Activated CD8-positive, alpha-beta memory T cell treated with anti-CD3 and anti-CD28 coated beads, Interleukin-2, amount 10 ng/mL, durations not matched to agents 7 days and 5 days (primary cell): Measurements from ENCODE around the gene PPP2R2B. TPM values are rescaled to one million over a fixed set of nuclear protein-coding genes. Genes with fewer than 3 reads are reported as not detected.

Source experiments
- ATAC-seq: fragments of 150-1000 bp; cut with Tn5 transposase; one replicate; pipeline ENCODE4 v1.10.0; 2021; ENCODE audit warnings: moderate library complexity
- CTCF ChIA-PET: fragments of 350-600 bp; sonication (Branson Sonifier 250); formaldehyde crosslinking; loops from one replicate; lab custom pipeline; 2021; ENCODE audit warnings: antibody characterized with exemption; lab: Charles Lee
- DNase-seq: peaks from one replicate; pipeline ENCODE4 v3.0.0-alpha.2; 2020
- H3K27ac Mint-ChIP-seq: one replicate; pipeline ENCODE4 v1.8.0; 2021; ENCODE audit warnings: mild to moderate bottlenecking, mixed read lengths
- H3K27me3 Mint-ChIP-seq: one replicate; pipeline ENCODE4 v1.8.0; 2021; ENCODE audit warnings: mixed read lengths
- H3K36me3 Mint-ChIP-seq: one replicate; pipeline ENCODE4 v1.8.0; 2021; ENCODE audit warnings: mild to moderate bottlenecking, mixed read lengths
- H3K4me1 Mint-ChIP-seq: one replicate; pipeline ENCODE4 v1.8.0; 2021; ENCODE audit warnings: mixed read lengths
- H3K4me3 Mint-ChIP-seq: one replicate; pipeline ENCODE4 v1.8.0; 2021; ENCODE audit warnings: mild to moderate bottlenecking, moderate library complexity, mixed read lengths
- H3K9me3 Mint-ChIP-seq: one replicate; pipeline ENCODE4 v1.8.0; 2022; ENCODE audit warnings: low read depth, mixed read lengths
- total RNA-seq, 2 experiments: library from RNA; stranded (reverse); gene quantifications; one replicate each; pipeline ENCODE4 v1.2.3, GENCODE V29; 2021

The PPP2R2B gene
- total RNA-seq, 2 experiments from 2014 or later = 6.7 to 17.0 TPM

- ATAC-seq (no peak), DNase-seq (no peak)
- peaks cover 10% of the 10 kb centered on the region for H3K4me1 Mint-ChIP-seq
- H3K27ac Mint-ChIP-seq = no peak overlapping the region
- H3K4me3 Mint-ChIP-seq = no peak overlapping the region
- H3K27me3 Mint-ChIP-seq = no peaks in the 10 kb centered on the region
- peaks cover 9% of the 10 kb centered on the region for H3K36me3 Mint-ChIP-seq
- H3K9me3 Mint-ChIP-seq = peaks cover 5% of the 10 kb centered on the region
- CTCF ChIA-PET = no interaction called here
Observed at GRCh38 chr5:146781157-146781556, 97.4 kb downstream of the PPP2R2B start.

- CTCF ChIA-PET = interaction anchor here (1.2 to 1.4 kb wide), 2 partner anchors 12 to 187 kb away, joined by 3 read pairs; no protein-coding TSS in a partner anchor
- no peak overlapping the region for H3K27ac Mint-ChIP-seq
Observed at GRCh38 chr5:146779211-146779869, 99.2 kb downstream of the PPP2R2B start.

GRCh38 chr5:146778795-146779194, 99.8 kb downstream of the PPP2R2B start:
- peaks cover 2% of the 10 kb centered on the region for H3K4me1 Mint-ChIP-seq
- peaks cover 5% of the 10 kb centered on the region for H3K9me3 Mint-ChIP-seq
- H3K36me3 Mint-ChIP-seq = peaks cover 12% of the 10 kb centered on the region
- H3K27me3 Mint-ChIP-seq = no peaks in the 10 kb centered on the region
- DNase-seq (no peak), ATAC-seq (no peak)
- CTCF ChIA-PET = interaction anchor here (1.2 kb wide), 1 partner anchor 187 kb away, joined by 3 read pairs; no protein-coding TSS in a partner anchor
- no peak overlapping the region for H3K4me3 Mint-ChIP-seq
- no peak overlapping the region for H3K27ac Mint-ChIP-seq

More at GRCh38 chr5:146779211-146779869, 99.2 kb downstream of the PPP2R2B start:
- Mint-ChIP-seq H3K27me3 (no peaks in the 10 kb centered on the region), H3K9me3 (peaks cover 5% of the 10 kb centered on the region), H3K36me3 (peaks cover 10% of the 10 kb centered on the region), H3K4me1 (peaks cover 2% of the 10 kb centered on the region), H3K4me3 (no peak overlapping the region)
- ATAC-seq = no peak
- DNase-seq = no peak

GRCh38 chr5:146778261-146778660, 100.3 kb downstream of the PPP2R2B start:
- Mint-ChIP-seq H3K36me3 (peaks cover 12% of the 10 kb centered on the region), H3K4me1 (peaks cover 2% of the 10 kb centered on the region)
- CTCF ChIA-PET = no interaction called here

GRCh38 chr5:146772881-146773466, 105.6 kb downstream of the PPP2R2B start:
- no peak for DNase-seq
- Mint-ChIP-seq H3K4me1 (no peaks in the 10 kb centered on the region), H3K27ac (no peak overlapping the region), H3K4me3 (no peak overlapping the region), H3K9me3 (no peaks in the 10 kb centered on the region), H3K27me3 (no peaks in the 10 kb centered on the region), H3K36me3 (peaks cover 10% of the 10 kb centered on the region)
- ATAC-seq = no peak
- CTCF ChIA-PET = no interaction called here

More at GRCh38 chr5:146778261-146778660, 100.3 kb downstream of the PPP2R2B start:
- Mint-ChIP-seq H3K27me3 (no peaks in the 10 kb centered on the region), H3K27ac (no peak overlapping the region), H3K4me3 (no peak overlapping the region), H3K9me3 (peaks cover 5% of the 10 kb centered on the region)
- DNase-seq = no peak
- peak; percentile 23 for ATAC-seq

- no peaks in the 10 kb centered on the region for H3K27me3 Mint-ChIP-seq
- no peak overlapping the region for H3K27ac Mint-ChIP-seq
- ATAC-seq (no peak), DNase-seq (no peak)
- H3K4me3 Mint-ChIP-seq = no peak overlapping the region
- CTCF ChIA-PET = no interaction called here
- no peaks in the 10 kb centered on the region for H3K4me1 Mint-ChIP-seq
- no peaks in the 10 kb centered on the region for H3K9me3 Mint-ChIP-seq
- peaks cover 10% of the 10 kb centered on the region for H3K36me3 Mint-ChIP-seq
Observed at GRCh38 chr5:146770980-146771379, 107.6 kb downstream of the PPP2R2B start.

- no peak for ATAC-seq
- DNase-seq = no peak
- no peaks in the 10 kb centered on the region for H3K27me3 Mint-ChIP-seq
- H3K4me3 Mint-ChIP-seq = no peak overlapping the region
- no peaks in the 10 kb centered on the region for H3K9me3 Mint-ChIP-seq
- H3K4me1 Mint-ChIP-seq = peaks cover 3% of the 10 kb centered on the region
- CTCF ChIA-PET = no interaction called here
- H3K36me3 Mint-ChIP-seq = peaks cover 7% of the 10 kb centered on the region
- H3K27ac Mint-ChIP-seq = no peak overlapping the region
Observed at GRCh38 chr5:146770546-146770945, 108.0 kb downstream of the PPP2R2B start.

- Mint-ChIP-seq H3K4me3 (no peak overlapping the region), H3K36me3 (peaks cover 2% of the 10 kb centered on the region), H3K27me3 (no peaks in the 10 kb centered on the region), H3K27ac (no peak overlapping the region), H3K9me3 (no peaks in the 10 kb centered on the region), H3K4me1 (peaks cover 15% of the 10 kb centered on the region)
- CTCF ChIA-PET = interaction anchor here (1.1 to 1.4 kb wide), 2 partner anchors 12 kb away, joined by 3 to 5 read pairs; no protein-coding TSS in a partner anchor
- ATAC-seq = no peak
- no peak for DNase-seq
Observed at GRCh38 chr5:146767534-146767933, 111.0 kb downstream of the PPP2R2B start.

- Mint-ChIP-seq H3K4me1 (peaks cover 15% of the 10 kb centered on the region), H3K9me3 (no peaks in the 10 kb centered on the region), H3K27ac (no peak overlapping the region), H3K36me3 (peaks cover 4% of the 10 kb centered on the region), H3K4me3 (no peak overlapping the region), H3K27me3 (no peaks in the 10 kb centered on the region)
- CTCF ChIA-PET = interaction anchor here (1.2 kb wide), 1 partner anchor 28 kb away, joined by 5 read pairs; no protein-coding TSS in a partner anchor
- no peak for ATAC-seq
- no peak for DNase-seq
Observed at GRCh38 chr5:146766013-146766412, 112.5 kb downstream of the PPP2R2B start.

- H3K27ac Mint-ChIP-seq = peak overlapping the region; percentile 21
- no peak overlapping the region for H3K4me3 Mint-ChIP-seq
- no peaks in the 10 kb centered on the region for H3K27me3 Mint-ChIP-seq
- H3K9me3 Mint-ChIP-seq = no peaks in the 10 kb centered on the region
- no peak for DNase-seq
- H3K36me3 Mint-ChIP-seq = peaks cover 7% of the 10 kb centered on the region
- H3K4me1 Mint-ChIP-seq = peaks cover 15% of the 10 kb centered on the region
- CTCF ChIA-PET = interaction anchor here (1.3 kb wide), 1 partner anchor 129 kb away, joined by 4 read pairs; no protein-coding TSS in a partner anchor
- ATAC-seq = peak; percentile 75
Observed at GRCh38 chr5:146765089-146765832, 113.3 kb downstream of the PPP2R2B start.

GRCh38 chr5:146762830-146763229, 115.7 kb downstream of the PPP2R2B start:
- Mint-ChIP-seq H3K4me1 (peaks cover 23% of the 10 kb centered on the region), H3K36me3 (peaks cover 7% of the 10 kb centered on the region), H3K4me3 (no peak overlapping the region), H3K9me3 (no peaks in the 10 kb centered on the region), H3K27me3 (no peaks in the 10 kb centered on the region), H3K27ac (no peak overlapping the region)
- CTCF ChIA-PET = no interaction called here
- DNase-seq (no peak), ATAC-seq (no peak)

- Mint-ChIP-seq H3K4me3 (no peak overlapping the region), H3K27ac (no peak overlapping the region), H3K36me3 (peaks cover 9% of the 10 kb centered on the region), H3K27me3 (no peaks in the 10 kb centered on the region), H3K4me1 (peaks cover 23% of the 10 kb centered on the region), H3K9me3 (no peaks in the 10 kb centered on the region)
- CTCF ChIA-PET = no interaction called here
- no peak for DNase-seq
- no peak for ATAC-seq
Observed at GRCh38 chr5:146761811-146762210, 116.7 kb downstream of the PPP2R2B start.

- Mint-ChIP-seq H3K4me1 (peaks cover 16% of the 10 kb centered on the region), H3K27ac (no peak overlapping the region), H3K9me3 (no peaks in the 10 kb centered on the region), H3K4me3 (no peak overlapping the region), H3K27me3 (no peaks in the 10 kb centered on the region), H3K36me3 (peaks cover 9% of the 10 kb centered on the region)
- DNase-seq = no peak
- CTCF ChIA-PET = interaction anchor here (1.0 kb wide), 1 partner anchor 38 kb away, joined by 3 read pairs; no protein-coding TSS in a partner anchor
- ATAC-seq = no peak
Observed at GRCh38 chr5:146758938-146759337, 119.6 kb downstream of the PPP2R2B start.
